SK-N-SH treated with all-trans-retinoic acid at 6 μM for 48 hours (cell line): ENCODE results near the gene DIAPH1.

Source experiments
- ARNTL ChIP-seq: fragments of 450-650 bp; formaldehyde crosslinking; IDR thresholded peaks from 2 replicates; pipeline ENCODE4 v1.5.0; 2020; ENCODE audit warnings: low read depth, mild to moderate bottlenecking, moderate library complexity, borderline replicate concordance
- BACH2 ChIP-seq: fragments of 250-450 bp; sonication (Bioruptor Pico); IDR thresholded peaks from 2 replicates; pipeline ENCODE4 v1.9.0; 2021; ENCODE audit warnings: mild to moderate bottlenecking, borderline replicate concordance
- ESRRG ChIP-seq: fragments of 250-450 bp; sonication (Bioruptor Pico); IDR thresholded peaks from 2 replicates; pipeline ENCODE4 v1.6.1; 2021; ENCODE audit warnings: mild to moderate bottlenecking
- PPARA ChIP-seq: fragments of 250-450 bp; sonication (Bioruptor Pico); IDR thresholded peaks from 2 replicates; pipeline ENCODE4 v1.5.0; 2020; ENCODE audit warnings: mild to moderate bottlenecking, borderline replicate concordance
- RARB ChIP-seq: fragments of 250-450 bp; sonication (Bioruptor Pico); IDR thresholded peaks from 2 replicates; pipeline ENCODE4 v1.8.0; 2021; ENCODE audit warnings: mild to moderate bottlenecking, moderate library complexity
- SNAI2 ChIP-seq: fragments of 250-450 bp; sonication (Bioruptor Pico); IDR thresholded peaks from 2 replicates; pipeline ENCODE4 v1.5.0; 2020; ENCODE audit warnings: mild to moderate bottlenecking, moderate library complexity
- TCF4 ChIP-seq: fragments of 250-450 bp; sonication (Bioruptor Pico); IDR thresholded peaks from 2 replicates; pipeline ENCODE4 v1.8.0; 2021; ENCODE audit warnings: mild to moderate bottlenecking, moderate library complexity, borderline replicate concordance
- ZC3H10 ChIP-seq: fragments of 250-450 bp; sonication (Bioruptor Pico); IDR thresholded peaks from 2 replicates; pipeline ENCODE4 v1.5.1; 2021; ENCODE audit warnings: mild to moderate bottlenecking, moderate library complexity
- ZFP30 ChIP-seq: fragments of 450-650 bp; formaldehyde crosslinking; IDR thresholded peaks from 2 replicates; pipeline ENCODE4 v1.5.0; 2022; ENCODE audit warnings: mild to moderate bottlenecking, moderate library complexity
- TF ChIP-seq, protein P1 (sequence below): fragments of 250-450 bp; sonication (Bioruptor Pico); IDR thresholded peaks from 2 replicates; pipeline ENCODE4 v1.8.0; 2020; ENCODE audit warnings: mild to moderate bottlenecking, moderate library complexity, borderline replicate concordance

- TF ChIP-seq PPARA (CRISPR knock-in tag) (no peak), ZFP30 (CRISPR knock-in tag) (no peak), ZC3H10 (no peak), RARB (CRISPR knock-in tag) (no peak), ARNTL (CRISPR knock-in tag) (no peak), TCF4 (CRISPR knock-in tag) (no peak), BACH2 (CRISPR knock-in tag) (no peak), SNAI2 (CRISPR knock-in tag) (no peak), ESRRG (CRISPR knock-in tag) (no peak)
- TF ChIP-seq, protein P1, sequence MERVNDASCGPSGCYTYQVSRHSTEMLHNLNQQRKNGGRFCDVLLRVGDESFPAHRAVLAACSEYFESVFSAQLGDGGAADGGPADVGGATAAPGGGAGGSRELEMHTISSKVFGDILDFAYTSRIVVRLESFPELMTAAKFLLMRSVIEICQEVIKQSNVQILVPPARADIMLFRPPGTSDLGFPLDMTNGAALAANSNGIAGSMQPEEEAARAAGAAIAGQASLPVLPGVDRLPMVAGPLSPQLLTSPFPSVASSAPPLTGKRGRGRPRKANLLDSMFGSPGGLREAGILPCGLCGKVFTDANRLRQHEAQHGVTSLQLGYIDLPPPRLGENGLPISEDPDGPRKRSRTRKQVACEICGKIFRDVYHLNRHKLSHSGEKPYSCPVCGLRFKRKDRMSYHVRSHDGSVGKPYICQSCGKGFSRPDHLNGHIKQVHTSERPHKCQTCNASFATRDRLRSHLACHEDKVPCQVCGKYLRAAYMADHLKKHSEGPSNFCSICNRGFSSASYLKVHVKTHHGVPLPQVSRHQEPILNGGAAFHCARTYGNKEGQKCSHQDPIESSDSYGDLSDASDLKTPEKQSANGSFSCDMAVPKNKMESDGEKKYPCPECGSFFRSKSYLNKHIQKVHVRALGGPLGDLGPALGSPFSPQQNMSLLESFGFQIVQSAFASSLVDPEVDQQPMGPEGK (CRISPR knock-in tag) = no peak
Measured at GRCh38 chr5:141475625-141476131, 143.1 kb downstream of the DIAPH1 start, which contains the start of gene PCDHGC3.
